WTC11 (cell line): ENCODE measurements around the gene IPCEF1. TPM values are rescaled to one million over a fixed set of nuclear protein-coding genes. Genes with fewer than 3 reads are reported as not detected.

ENCODE experiments used
- ATAC-seq: fragments of 200-7000 bp; cut with Tn5 transposase; 2 replicates; pipeline ENCODE4 v1.10.0; 2021; ENCODE audit warnings: mild to moderate bottlenecking, moderate library complexity
- CTCF ChIA-PET: fragments of 300-600 bp; sonication (Branson Sonifier 250); formaldehyde crosslinking; loops from one replicate; lab custom pipeline; 2021; ENCODE audit warnings: antibody characterized with exemption; lab: Charles Lee
- POLR2A ChIA-PET: fragments of 350-600 bp; sonication (Branson Sonifier 250); formaldehyde crosslinking; loops from one replicate; lab custom pipeline; 2021; ENCODE audit warnings: antibody characterized with exemption; lab: Charles Lee
- DNase-seq: peaks from one replicate; pipeline ENCODE4 v3.0.0; 2021; ENCODE audit warnings: low spot score
- H3K27ac Mint-ChIP-seq: 2 replicates; pipeline ENCODE4 v1.8.0; 2021; ENCODE audit warnings: mixed read lengths
- H3K27me3 Mint-ChIP-seq: 2 replicates; pipeline ENCODE4 v1.8.0; 2021; ENCODE audit warnings: low read depth, mild to moderate bottlenecking, moderate library complexity, mixed read lengths
- H3K36me3 Mint-ChIP-seq: 2 replicates; pipeline ENCODE4 v1.8.0; 2021; ENCODE audit warnings: mixed read lengths
- H3K4me1 Mint-ChIP-seq: 2 replicates; pipeline ENCODE4 v1.8.0; 2022; ENCODE audit warnings: mixed read lengths
- H3K4me3 Mint-ChIP-seq: 2 replicates; pipeline ENCODE4 v1.8.0; 2021; ENCODE audit warnings: mild to moderate bottlenecking, moderate library complexity, mixed read lengths
- H3K9me3 Mint-ChIP-seq: 2 replicates; pipeline ENCODE4 v1.8.0; 2021; ENCODE audit warnings: mixed read lengths
- E2F4 ChIP-seq: sonication (generic); formaldehyde crosslinking; IDR thresholded peaks from 2 replicates; pipeline ENCODE4 v1.8.1; 2022; ENCODE audit warnings: low read depth, mild to moderate bottlenecking, moderate library complexity, missing genetic modification reagents, borderline replicate concordance
- ERG ChIP-seq: fragments of 250-450 bp; sonication (Bioruptor Pico); IDR thresholded peaks from 2 replicates; pipeline ENCODE4 v1.8.0; 2021; ENCODE audit warnings: mild to moderate bottlenecking
- ESRRA ChIP-seq: sonication (generic); formaldehyde crosslinking; IDR thresholded peaks from 2 replicates; pipeline ENCODE4 v1.8.1; 2022; ENCODE audit warnings: mild to moderate bottlenecking, missing genetic modification reagents, borderline replicate concordance
- FOXP4 ChIP-seq: sonication (generic); formaldehyde crosslinking; IDR thresholded peaks from 2 replicates; pipeline ENCODE4 v1.8.0; 2022; ENCODE audit warnings: mild to moderate bottlenecking, missing genetic modification reagents
- HMGA2 ChIP-seq: fragments of 250-450 bp; sonication (Bioruptor Pico); IDR thresholded peaks from 2 replicates; pipeline ENCODE4 v1.4.0; 2021; ENCODE audit warnings: mild to moderate bottlenecking, moderate library complexity
- KAT7 ChIP-seq: sonication (generic); formaldehyde crosslinking; IDR thresholded peaks from 2 replicates; pipeline ENCODE4 v1.8.1; 2023; ENCODE audit warnings: missing genetic modification reagents, mild to moderate bottlenecking, borderline replicate concordance
- NR2C2 ChIP-seq: sonication (generic); formaldehyde crosslinking; IDR thresholded peaks from 2 replicates; pipeline ENCODE4 v1.8.0; 2022; ENCODE audit warnings: mild to moderate bottlenecking, missing genetic modification reagents
- NR3C1 ChIP-seq: sonication (generic); formaldehyde crosslinking; conservative IDR thresholded peaks from 2 replicates; pipeline ENCODE4 v1.8.1; 2023; ENCODE audit warnings: low read depth, mild to moderate bottlenecking, missing genetic modification reagents
- OVOL2 ChIP-seq: fragments of 250-450 bp; sonication (Bioruptor Pico); IDR thresholded peaks from 2 replicates; pipeline ENCODE4 v1.9.0; 2021; ENCODE audit warnings: mild to moderate bottlenecking, borderline replicate concordance
- PREB ChIP-seq: sonication (generic); formaldehyde crosslinking; IDR thresholded peaks from 2 replicates; pipeline ENCODE4 v1.8.1; 2022; ENCODE audit warnings: mild to moderate bottlenecking, missing genetic modification reagents, moderate library complexity, borderline replicate concordance
- SMAD3 ChIP-seq: sonication (generic); formaldehyde crosslinking; IDR thresholded peaks from 2 replicates; pipeline ENCODE4 v1.8.0; 2022; ENCODE audit warnings: missing genetic modification reagents, mild to moderate bottlenecking, borderline replicate concordance
- SMAD4 ChIP-seq: sonication (generic); formaldehyde crosslinking; IDR thresholded peaks from 2 replicates; pipeline ENCODE4 v1.8.0; 2022; ENCODE audit warnings: mild to moderate bottlenecking, missing genetic modification reagents
- TP53 ChIP-seq: sonication (generic); formaldehyde crosslinking; IDR thresholded peaks from 2 replicates; pipeline ENCODE4 v1.8.1; 2023; ENCODE audit warnings: mild to moderate bottlenecking, missing genetic modification reagents
- ZMAT4 ChIP-seq: fragments of 250-450 bp; sonication (Bioruptor Pico); IDR thresholded peaks from 2 replicates; pipeline ENCODE4 v1.9.0; 2021; ENCODE audit warnings: mild to moderate bottlenecking
- ZNF425 ChIP-seq: fragments of 250-450 bp; sonication (Bioruptor Pico); conservative IDR thresholded peaks from 2 replicates; pipeline ENCODE4 v1.9.0; 2021; ENCODE audit warnings: mild to moderate bottlenecking
- ZNF512 ChIP-seq: sonication (generic); formaldehyde crosslinking; IDR thresholded peaks from 2 replicates; pipeline ENCODE4 v1.8.1; 2022; ENCODE audit warnings: missing genetic modification reagents, borderline replicate concordance
- total RNA-seq: library from RNA; stranded (reverse); gene quantifications from 3 replicates; pipeline ENCODE4 v1.2.3, GENCODE V29; 2021
- TF ChIP-seq, protein P1 (sequence below): fragments of 250-450 bp; sonication (Bioruptor Pico); IDR thresholded peaks from 2 replicates; pipeline ENCODE4 v1.9.0; 2021; ENCODE audit warnings: moderate library complexity, mild to moderate bottlenecking, inconsistent platforms, borderline replicate concordance
- TF ChIP-seq, protein P2 (sequence below): sonication (generic); formaldehyde crosslinking; IDR thresholded peaks from 2 replicates; pipeline ENCODE4 v1.8.1; 2022; ENCODE audit warnings: mild to moderate bottlenecking, moderate library complexity, missing genetic modification reagents

The IPCEF1 gene
- total RNA-seq, 1 experiment from 2014 or later: 1.3 TPM

- Mint-ChIP-seq H3K9me3 (no peaks in the 10 kb centered on the region; the same call in 1 of the 2 replicates), H3K36me3 (no peaks in the 10 kb centered on the region)
- CTCF ChIA-PET: no interaction called here
- ATAC-seq: no peak
- no peak for TF ChIP-seq KAT7
- no peak for TF ChIP-seq TP53 (CRISPR knock-in tag)
- TF ChIP-seq ZNF512 (CRISPR knock-in tag): no peak
- TF ChIP-seq ERG: no peak
- TF ChIP-seq, protein P1, sequence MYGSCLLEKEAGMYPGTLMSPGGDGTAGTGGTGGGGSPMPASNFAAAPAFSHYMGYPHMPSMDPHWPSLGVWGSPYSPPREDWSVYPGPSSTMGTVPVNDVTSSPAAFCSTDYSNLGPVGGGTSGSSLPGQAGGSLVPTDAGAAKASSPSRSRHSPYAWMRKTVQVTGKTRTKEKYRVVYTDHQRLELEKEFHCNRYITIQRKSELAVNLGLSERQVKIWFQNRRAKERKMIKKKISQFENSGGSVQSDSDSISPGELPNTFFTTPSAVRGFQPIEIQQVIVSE: no peak
- no peak for TF ChIP-seq ZMAT4 (CRISPR knock-in tag)
- no peak for TF ChIP-seq PREB (CRISPR knock-in tag)
- no peak for TF ChIP-seq NR2C2 (CRISPR knock-in tag)
- no peak for TF ChIP-seq HMGA2
- no peak for TF ChIP-seq ZNF425
- TF ChIP-seq NR3C1 (CRISPR knock-in tag): no peak
- no peak for TF ChIP-seq SMAD4
- TF ChIP-seq ESRRA (CRISPR knock-in tag): no peak
- TF ChIP-seq, protein P2, sequence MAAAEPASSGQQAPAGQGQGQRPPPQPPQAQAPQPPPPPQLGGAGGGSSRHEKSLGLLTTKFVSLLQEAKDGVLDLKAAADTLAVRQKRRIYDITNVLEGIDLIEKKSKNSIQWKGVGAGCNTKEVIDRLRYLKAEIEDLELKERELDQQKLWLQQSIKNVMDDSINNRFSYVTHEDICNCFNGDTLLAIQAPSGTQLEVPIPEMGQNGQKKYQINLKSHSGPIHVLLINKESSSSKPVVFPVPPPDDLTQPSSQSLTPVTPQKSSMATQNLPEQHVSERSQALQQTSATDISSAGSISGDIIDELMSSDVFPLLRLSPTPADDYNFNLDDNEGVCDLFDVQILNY (CRISPR knock-in tag): no peak
- no peak for TF ChIP-seq E2F4 (CRISPR knock-in tag)
- no peak for TF ChIP-seq FOXP4
- TF ChIP-seq OVOL2 (CRISPR knock-in tag): no peak
- no peak for TF ChIP-seq SMAD3
- TF ChIP-seq, all 79 proteins: peak for 0
- Mint-ChIP-seq H3K4me3 (no peak overlapping the region), H3K4me1 (peaks cover 9% of the 10 kb centered on the region), H3K27ac (no peak overlapping the region), H3K27me3 (no peaks in the 10 kb centered on the region; the same call in 1 of the 2 replicates)
- no peak for DNase-seq
- POLR2A ChIA-PET: no interaction called here
Observed at GRCh38 chr6:154395878-154396277, 39.3 kb upstream of the IPCEF1 start.
